Renal cortical epithelial cell (primary cell): ENCODE measurements around the gene SEMA3D. TPM values are rescaled to one million over a fixed set of nuclear protein-coding genes. Genes with fewer than 3 reads are reported as not detected.

Experiments used
- DNase-seq: peaks from one replicate; pipeline ENCODE4 v3.0.0-alpha.2; 2011; ENCODE audit warnings: low read depth
- total RNA-seq: library from RNA; depleted of rRNA; stranded (reverse); fragments of >200 nt; gene quantifications from 2 replicates; pipeline ENCODE4 v1.2.3, GENCODE V29; 2014

The SEMA3D gene
- 0.20 and 0.69 TPM in 2 replicates for total RNA-seq

- DNase-seq: peak; percentile 48
Observed at GRCh38 chr7:85186521-85187241, at the start of gene SEMA3D. TSS of gene SEMA3D (minus strand) at chr7:85187056. CDS start at chr7:85121891, 65,165 bp downstream.

- no peak for DNase-seq
Observed at GRCh38 chr7:85234730-85235129, 47.9 kb upstream of the SEMA3D start.

- DNase-seq: no peak
Observed at GRCh38 chr7:85232068-85232467, 45.2 kb upstream of the SEMA3D start.

- no peak for DNase-seq
Observed at GRCh38 chr7:85230623-85231022, 43.8 kb upstream of the SEMA3D start.

- DNase-seq: no peak
Observed at GRCh38 chr7:85229544-85229943, 42.7 kb upstream of the SEMA3D start.

- no peak for DNase-seq
Observed at GRCh38 chr7:85226361-85227085, 39.7 kb upstream of the SEMA3D start.

GRCh38 chr7:85224171-85224570 lies 37.3 kb upstream of the SEMA3D start:
- no peak for DNase-seq

- DNase-seq: no peak
Observed at GRCh38 chr7:85222522-85222921, 35.7 kb upstream of the SEMA3D start.

- DNase-seq: no peak
Observed at GRCh38 chr7:85221796-85222195, 34.9 kb upstream of the SEMA3D start.

- no peak for DNase-seq
Observed at GRCh38 chr7:85220651-85221050, 33.8 kb upstream of the SEMA3D start.

- no peak for DNase-seq
Observed at GRCh38 chr7:85220023-85220422, 33.2 kb upstream of the SEMA3D start.

GRCh38 chr7:85217085-85217484 lies 30.2 kb upstream of the SEMA3D start:
- DNase-seq: no peak

- DNase-seq: no peak
Observed at GRCh38 chr7:85215098-85215497, 28.2 kb upstream of the SEMA3D start.

GRCh38 chr7:85213500-85213899 lies 26.6 kb upstream of the SEMA3D start:
- no peak for DNase-seq

GRCh38 chr7:85205754-85206153 lies 18.9 kb upstream of the SEMA3D start:
- DNase-seq: no peak

- DNase-seq: no peak
Observed at GRCh38 chr7:85204496-85204895, 17.6 kb upstream of the SEMA3D start.

GRCh38 chr7:85204061-85204460 lies 17.2 kb upstream of the SEMA3D start:
- DNase-seq: no peak

- DNase-seq: no peak
Observed at GRCh38 chr7:85201209-85201608, 14.4 kb upstream of the SEMA3D start.

- no peak for DNase-seq
Observed at GRCh38 chr7:85196696-85197095, 9.8 kb upstream of the SEMA3D start.

GRCh38 chr7:85191383-85191782 lies 4.5 kb upstream of the SEMA3D start:
- peak; percentile 62 for DNase-seq

GRCh38 chr7:85186083-85186520 lies 754 bp downstream of the SEMA3D start:
- peak; percentile 23 for DNase-seq

- peak; percentile 22 for DNase-seq
Observed at GRCh38 chr7:85185424-85186082, 1.3 kb downstream of the SEMA3D start.
